ENCODE data around the gene PPP1R14B.

GRCh38 chr11:64237484-64237951, 9.2 kb downstream of the PPP1R14B start:
- TF ChIP-seq GATA2 (IDR thresholded peaks at IDR 0.05; ENCODE audit: insufficient read depth, insufficient read length, low read depth, low read length) (no peak), POLR2AphosphoS5 (IDR thresholded peaks at IDR 0.05; ENCODE audit: insufficient read depth, low read depth, low read length) (no peak), POLR2A (IDR thresholded peaks at IDR 0.05; ENCODE audit: low read depth, low read length) (no peak), FOS (IDR thresholded peaks at IDR 0.05; ENCODE audit: borderline replicate concordance, insufficient read depth, low read length) (no peak), MAX (IDR thresholded peaks at IDR 0.05; ENCODE audit: insufficient read depth, insufficient read length) (no peak), EZH2 (IDR thresholded peaks at IDR 0.05; ENCODE audit: borderline replicate concordance, low read depth, low read length, severe bottlenecking) (no peak), MYC (IDR thresholded peaks at IDR 0.05; ENCODE audit: low read depth, low read length) (no peak), JUN (IDR thresholded peaks at IDR 0.05; ENCODE audit: borderline replicate concordance, insufficient read depth, insufficient read length, low read depth) (no peak)
- TF ChIP-seq, protein P1, sequence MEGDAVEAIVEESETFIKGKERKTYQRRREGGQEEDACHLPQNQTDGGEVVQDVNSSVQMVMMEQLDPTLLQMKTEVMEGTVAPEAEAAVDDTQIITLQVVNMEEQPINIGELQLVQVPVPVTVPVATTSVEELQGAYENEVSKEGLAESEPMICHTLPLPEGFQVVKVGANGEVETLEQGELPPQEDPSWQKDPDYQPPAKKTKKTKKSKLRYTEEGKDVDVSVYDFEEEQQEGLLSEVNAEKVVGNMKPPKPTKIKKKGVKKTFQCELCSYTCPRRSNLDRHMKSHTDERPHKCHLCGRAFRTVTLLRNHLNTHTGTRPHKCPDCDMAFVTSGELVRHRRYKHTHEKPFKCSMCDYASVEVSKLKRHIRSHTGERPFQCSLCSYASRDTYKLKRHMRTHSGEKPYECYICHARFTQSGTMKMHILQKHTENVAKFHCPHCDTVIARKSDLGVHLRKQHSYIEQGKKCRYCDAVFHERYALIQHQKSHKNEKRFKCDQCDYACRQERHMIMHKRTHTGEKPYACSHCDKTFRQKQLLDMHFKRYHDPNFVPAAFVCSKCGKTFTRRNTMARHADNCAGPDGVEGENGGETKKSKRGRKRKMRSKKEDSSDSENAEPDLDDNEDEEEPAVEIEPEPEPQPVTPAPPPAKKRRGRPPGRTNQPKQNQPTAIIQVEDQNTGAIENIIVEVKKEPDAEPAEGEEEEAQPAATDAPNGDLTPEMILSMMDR (IDR thresholded peaks at IDR 0.05; ENCODE audit: extremely low read depth in 1 of 2, insufficient read depth in 1 of 2, low read depth in 1 of 2, low read length in 2 of 2) = no peak
